ENCODE measurements around the gene AGT.
"Not testable (repeated sequence)": the region's sequence is repeated elsewhere in the genome, so short reads cannot be mapped to it uniquely, and the experiment has no call there.

The AGT gene

DNA sequence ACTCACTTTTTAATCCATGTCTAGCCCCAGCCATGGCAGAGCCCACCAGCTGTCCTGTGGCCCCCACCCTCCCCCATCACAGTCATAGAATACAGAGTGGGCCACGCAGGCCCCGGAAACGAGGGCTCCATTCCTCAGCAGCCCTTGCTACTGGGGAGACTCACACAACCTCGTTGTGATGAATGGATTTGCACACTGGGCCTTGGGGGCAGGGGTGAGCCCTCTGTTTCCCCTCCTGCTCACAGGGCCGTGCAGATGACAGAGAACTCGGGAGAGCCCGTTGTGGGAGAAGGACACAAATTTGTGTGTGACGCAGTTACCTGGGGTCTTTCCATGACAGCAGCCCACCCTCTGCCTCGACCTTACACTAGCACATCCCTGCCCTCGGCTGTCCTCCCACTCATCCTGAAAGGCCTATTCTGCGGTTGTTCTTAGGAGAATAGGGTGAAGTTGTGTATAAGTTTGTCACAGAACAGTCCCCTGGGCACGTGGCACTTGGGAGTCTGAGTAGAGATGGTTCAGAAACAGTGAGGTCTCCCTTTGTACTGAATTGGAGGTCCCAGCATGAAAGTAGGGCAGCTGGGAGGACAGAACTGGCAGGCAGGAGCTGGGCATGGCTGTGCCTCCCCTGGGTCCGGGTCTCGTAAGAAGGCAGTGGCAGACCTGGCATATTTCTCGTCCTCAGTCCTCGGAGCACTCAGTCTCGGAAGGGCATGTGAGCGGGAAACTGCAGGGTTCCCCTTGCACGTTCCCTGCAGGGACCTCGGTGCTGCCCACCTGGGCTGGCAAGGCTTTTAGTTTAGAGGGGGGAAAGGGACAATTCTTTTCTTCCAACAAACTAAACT is 6.8 kb downstream of the AGT start:
- no peak for DNase-seq

DNA sequence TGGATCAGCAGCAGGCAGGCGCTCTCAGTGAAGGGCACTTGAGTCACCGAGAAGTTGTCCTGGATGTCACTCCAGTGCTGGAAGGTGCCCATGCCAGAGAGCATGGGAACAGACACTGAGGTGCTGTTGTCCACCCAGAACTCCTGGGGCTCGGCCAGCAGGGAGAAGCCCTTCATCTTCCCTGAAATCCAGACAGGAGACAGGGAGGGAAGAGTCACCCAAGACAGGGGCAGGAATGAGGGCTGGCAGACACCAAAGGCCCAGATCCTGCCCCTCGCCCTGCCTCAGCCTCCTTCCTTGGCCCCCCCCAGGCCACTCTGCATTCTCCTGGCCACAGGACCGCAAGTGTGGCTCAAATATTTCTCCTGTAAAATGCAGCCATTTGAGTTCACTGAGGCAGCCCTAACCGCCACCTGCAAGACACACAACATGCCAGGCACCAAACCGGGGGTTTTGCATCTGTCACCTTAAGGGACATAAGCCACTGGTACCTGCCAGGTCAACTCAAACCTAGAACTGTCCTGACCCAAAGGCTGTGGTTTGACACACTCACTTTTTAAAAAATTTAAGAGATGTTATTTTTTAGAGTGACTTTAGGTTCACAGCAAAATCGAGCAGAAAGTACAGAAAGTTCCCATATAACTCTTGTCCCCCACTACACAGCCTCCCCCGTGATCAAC is 7.8 kb downstream of the AGT start:
- DNase-seq = no peak

DNA sequence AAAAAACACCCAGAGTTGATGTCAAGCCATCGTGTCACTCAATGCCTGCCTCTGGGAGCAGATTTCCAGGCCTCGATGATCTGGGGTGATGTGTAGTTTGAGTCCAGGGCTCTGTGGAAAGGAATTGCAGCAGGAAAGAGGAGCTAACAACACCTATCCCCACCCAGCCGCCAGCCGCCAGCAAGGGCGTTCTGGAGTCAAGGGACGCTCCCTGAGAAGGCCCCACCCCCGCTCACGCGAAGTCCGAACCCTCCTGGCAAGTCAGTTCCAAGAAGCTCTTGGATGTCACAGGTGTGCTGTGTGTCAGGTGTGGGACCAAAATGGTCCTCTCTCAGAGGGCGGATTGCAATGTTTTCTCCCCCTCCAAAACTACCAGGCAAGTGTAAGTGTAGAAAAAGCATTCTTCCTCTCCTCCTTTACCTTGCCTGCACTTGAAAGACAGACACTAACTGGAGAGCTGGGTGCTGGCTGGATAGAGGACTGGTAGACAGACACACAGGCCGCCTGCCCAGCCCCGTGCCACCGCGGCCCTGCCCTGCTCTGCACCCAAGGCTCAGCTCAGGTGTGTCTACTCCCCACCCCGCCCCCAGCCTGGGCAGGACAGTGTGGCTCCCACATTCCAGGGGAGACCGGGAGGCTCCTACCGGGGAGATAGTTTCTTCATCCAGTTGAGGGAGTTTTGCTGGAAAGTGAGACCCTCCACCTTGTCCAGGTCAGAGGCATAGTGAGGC is 8.5 kb downstream of the AGT start:
- no peak for DNase-seq

DNA sequence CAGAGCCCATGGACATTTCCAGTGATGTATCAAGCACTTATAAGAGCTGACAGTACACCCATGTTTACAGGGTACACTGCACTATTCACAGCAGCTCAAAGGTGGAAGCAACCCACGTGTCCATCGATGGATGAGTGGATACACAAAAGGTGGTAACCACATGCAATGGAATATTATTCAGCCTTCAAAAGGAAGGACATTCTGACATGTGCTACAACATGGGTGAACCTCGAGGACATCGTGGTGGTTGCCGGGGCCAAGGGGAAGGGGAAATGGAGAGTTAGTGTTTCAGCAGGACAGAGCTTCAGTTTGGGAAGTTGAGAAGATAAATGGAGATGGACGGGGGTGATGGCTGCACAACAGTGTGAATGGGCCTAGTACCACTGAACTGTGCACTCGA is 9.1 kb downstream of the AGT start:
- DNase-seq = no peak

DNA sequence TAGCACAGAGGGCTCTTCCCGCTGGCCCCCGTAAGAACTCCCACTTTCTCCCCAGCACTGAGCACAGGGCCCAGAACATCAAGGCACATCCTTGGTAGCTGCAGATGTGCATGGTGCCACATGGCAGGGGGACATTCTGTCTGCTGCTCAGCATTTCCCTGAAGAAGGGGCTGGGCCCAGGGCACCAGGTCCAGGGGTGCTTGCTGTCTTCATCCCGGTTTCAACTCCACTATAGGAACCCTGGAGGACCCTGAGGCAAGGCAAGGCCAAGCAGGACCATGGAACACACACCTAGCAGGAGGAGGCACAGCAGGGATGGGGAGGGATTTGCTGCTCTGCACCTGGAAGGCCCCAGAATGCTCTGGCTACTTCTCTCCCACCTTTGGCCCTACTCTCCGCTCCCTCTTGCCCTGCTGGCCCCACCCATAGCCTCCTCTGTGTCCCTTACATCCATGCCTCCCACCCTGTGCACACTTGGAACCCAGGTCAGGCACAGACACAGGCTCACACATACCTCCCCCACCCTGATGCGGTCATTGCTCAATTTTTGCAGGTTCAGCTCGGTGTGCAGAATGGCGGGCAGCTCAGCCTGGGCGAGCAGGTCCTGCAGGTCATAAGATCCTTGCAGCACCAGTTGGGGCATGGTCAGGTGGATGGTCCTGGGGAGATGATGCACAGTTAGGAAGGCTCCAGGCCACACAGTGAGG is 10.1 kb downstream of the AGT start:
- no peak for DNase-seq

DNA sequence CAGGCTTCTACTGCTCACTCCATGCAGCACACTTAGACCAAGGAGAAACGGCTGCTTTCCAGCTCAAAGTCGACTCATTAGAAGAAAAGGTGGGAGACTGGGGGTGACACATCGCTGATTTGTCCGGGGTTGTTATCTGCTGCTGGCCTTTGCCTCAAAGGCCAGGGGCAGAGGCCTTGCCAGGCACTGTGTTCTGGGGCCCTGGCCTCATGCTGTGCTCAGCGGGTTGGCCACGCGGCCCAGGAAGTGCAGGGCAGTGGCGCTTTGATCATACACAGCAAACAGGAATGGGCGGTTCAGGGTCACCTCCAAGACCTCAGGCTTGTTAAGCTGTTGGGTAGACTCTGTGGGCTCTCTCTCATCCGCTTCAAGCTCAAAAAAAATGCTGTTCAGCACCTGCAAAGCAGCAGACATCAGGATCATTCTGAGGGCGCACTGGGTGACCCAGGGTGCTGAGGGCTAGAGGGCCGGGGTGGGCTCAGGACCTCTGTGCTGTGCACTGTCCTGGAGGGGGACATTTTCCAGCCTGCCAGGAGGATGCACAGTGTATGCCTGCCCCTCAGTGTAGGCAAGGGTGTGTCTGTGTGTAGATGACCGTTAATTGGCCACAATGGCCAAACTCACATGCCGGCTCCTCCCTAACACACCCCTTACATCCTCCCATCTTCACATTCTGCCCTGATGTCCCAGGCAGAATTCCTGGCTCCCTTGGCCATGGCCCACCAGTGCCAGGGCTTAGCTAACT is 10.8 kb downstream of the AGT start:
- DNase-seq = no peak

DNA sequence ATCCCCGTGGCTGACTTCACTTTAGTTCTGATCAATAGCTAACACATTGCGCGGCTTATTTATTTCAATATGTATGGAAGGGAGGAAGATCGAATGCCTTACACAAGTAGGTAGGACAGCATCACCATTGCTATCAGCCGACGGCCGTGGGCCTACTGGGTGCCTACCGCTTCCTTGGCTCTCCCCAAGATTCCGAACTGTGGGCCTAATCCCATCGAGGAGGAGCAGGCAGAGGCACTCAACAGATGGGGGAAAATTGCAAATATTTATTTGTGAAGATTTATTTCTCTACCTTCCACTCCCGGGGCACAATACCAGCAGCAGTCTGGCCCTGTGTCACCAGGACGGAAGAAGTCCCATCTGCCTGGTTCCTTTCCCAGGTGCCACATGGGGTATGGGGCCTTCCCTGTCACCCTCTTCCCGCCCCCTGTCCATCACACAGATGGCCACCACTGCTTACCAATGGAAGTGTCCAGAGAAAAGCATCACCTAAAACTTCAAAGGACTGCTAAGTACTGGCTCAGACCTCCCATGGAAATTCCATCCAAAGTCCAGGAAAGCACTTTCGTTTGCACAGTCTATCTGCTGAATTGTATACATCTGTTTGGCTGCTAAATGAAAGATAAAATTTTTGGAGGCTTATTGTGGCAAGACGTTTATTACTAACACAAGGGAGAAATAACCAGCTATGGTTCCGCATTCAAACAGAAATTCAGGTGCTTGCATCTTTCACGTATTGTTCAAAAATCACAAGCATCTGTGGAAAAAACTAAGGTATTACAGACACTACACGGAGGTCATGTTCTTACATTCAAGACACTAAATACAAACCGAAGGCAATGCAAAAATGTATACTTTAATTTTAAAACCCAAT is 11.8 kb downstream of the AGT start:
- DNase-seq = no peak

DNA sequence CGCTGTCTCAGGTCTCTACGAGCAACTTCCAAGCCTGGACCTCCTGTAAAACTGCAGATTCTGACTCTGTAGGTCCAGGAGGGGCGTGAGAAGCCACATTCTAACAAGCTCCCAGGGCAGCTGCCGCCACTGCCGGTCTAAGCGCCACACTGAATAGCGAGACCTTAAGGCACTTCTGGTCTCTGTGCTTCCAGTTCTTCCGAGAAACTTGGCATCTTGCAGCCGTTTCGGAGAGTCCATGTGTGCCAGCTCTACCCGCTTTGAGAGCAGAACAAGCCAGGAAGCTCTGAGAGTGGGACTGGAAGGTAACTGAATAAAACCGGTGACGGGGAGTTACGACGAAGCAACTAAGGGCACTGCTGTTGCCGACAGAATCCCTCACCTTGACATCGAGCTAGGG is 12.5 kb downstream of the AGT start:
- DNase-seq = no peak

DNA sequence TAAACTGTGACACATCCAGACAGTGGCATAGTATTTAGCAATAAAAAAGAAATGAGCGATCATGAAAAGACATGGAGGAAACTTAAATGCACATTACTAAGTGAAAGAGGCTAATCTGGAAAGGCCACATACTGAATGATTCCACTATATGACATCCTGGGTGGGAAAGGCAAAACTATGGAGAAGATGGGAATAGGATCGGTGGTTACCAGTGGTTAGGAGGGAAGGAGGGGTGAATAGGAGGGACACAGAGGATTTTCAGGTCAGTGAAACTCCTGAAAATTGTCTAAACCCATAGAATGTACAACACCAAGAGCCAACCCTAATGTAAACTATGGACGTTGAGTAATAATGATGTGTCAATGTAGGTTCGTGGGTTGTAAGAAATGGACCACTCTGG is 13.8 kb downstream of the AGT start:
- DNase-seq = no peak

DNA sequence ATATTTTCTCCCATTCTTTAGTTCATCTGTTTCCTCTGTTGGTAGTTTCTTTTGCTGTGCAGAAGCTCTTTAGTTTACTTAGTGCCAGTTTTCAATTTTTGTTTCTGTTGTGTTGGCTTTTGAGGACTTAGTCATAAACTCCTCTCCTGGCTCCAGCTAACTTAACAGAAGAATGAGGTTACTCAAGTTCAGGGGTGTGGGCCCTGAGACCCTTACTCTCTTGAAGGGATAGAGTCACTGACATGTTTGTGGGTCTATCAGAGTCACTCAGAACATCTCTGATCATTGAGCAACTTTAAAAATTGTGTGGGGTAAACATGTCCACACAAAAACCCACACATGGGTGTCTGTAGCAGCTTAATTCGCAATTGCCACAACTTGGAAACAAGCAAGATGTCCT is 14.2 kb downstream of the AGT start:
- DNase-seq = no peak

DNA sequence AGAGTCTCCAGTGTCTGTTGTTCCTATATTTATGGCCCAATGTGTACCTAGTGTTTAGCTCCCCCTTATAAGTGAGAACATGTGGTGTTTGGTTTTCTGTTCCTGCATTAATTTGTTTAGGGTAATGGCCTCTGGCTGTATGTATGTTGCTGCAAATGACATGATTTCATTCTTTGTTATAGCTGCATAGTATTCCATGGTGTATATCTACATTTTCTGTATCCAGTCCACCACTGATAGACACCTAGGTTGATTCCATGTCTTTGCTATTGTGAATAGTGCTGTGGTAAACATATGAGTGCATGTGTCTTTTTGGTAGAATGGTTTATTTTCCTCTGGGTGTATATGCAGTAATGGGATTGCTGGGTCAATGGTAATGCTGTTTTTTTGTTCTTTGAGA is 15.0 kb downstream of the AGT start:
- DNase-seq = not testable (repeated sequence)

DNA sequence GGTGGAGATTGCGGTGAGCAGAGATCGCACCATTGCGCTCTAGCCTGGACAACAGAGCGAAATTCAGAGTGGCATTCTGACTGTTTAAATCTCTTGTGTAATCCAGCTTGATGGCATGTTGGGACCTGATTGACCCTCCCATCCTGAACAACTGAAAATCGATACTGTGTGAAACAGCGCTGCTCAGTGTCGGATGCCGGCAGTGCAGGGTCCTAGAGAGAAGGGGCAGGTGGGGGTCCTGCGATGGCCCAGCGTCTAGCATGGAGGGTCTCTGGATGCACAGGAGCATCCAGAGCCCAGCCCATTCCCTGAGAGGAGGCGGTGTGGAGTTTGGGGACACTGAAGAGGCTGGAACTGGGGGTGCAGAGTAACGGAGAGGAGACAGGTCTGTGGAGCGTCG is 15.8 kb downstream of the AGT start:
- DNase-seq = no peak

DNA sequence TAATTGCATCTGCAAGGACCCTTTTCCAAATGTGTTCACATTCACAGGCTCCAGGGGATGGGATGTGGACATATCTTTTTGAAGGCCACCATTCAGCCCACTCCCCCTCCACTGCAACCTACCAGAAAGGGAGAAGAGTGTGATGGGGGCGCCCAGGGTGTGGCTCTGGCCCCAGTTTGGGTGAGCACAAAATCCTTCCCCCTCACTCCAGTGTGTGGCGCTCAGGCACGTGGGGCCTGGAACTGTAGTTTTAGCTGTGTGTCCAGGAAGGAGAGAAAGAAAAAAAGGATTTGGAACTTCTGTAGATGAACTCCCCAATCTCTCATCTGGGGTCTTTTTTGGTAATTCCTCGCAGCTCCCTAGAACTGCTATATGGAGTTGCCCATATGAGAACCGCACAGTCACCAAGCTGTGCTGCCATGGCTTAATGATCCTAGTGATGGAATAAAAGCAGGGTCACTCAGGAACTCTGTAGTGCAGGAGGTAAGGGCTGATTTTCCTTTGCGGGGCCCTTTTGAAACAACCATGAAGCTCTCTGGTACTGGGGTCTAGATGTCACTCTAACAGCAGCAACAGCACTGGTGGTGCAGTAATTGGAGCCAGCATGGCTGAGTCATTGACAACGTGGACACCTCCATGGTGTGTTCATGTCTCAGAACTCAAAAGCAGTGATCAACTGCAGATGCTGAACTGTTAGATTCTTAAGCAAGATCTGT is 17.0 kb downstream of the AGT start:
- no peak for DNase-seq

DNA sequence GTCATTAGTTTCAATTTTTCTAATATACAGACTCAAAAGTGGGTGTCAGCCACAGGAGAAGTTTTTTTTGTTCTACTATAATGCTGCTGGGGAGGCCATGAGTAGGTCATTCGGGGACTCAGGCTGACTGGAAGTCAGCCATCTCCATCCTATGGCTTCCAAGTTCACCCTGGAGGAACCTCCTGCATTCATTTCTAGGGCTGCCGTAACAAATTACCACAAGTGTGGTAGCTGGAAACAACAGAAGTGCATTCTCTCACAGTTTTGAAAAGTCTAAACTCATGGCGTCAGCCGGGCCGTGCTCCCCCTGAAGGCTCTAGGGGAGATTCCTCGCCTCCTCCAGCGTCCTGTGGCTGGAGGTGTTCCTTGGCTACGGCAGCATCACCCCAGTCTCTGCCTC is 17.7 kb downstream of the AGT start:
- DNase-seq = no peak

DNA sequence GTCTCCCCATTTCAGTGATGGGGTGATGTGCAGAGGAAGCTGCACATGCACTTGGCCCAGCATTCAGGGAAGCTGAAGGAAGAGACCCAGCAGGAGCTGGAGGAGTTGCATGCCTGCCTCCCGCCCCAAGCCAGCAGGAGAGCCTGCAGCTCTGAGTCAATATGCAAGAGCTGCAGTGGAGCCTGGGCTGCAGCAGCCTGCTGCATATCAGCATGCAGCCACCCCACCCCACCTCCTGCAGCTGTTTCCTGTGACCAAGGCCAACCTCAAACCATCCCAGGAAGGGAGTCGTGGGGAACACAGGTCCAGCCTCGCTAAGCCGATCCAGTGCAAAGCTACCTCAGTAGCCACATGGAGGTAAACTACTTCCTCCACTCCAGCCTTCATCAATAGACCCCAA is 18.9 kb downstream of the AGT start:
- DNase-seq = no peak

DNA sequence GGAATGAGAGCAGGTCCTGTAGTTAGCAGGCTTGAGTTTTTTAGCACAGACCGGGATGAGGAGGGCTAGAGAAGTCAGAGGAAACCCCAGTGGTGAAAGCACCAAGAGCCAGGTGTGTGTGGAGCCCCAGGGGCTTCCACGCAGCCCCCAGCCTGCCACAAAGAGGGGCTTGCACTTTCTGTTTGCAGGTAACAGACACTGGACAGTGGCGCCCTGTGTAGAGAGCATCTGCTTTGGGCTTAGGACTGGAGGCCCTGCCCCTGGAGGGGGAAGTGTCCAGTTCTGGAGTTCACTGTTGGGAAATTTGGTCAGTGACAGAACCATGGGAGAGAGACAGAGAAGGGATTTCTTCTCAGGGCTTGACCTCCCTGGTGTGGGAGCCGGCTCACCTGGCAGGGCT is 19.5 kb downstream of the AGT start:
- no peak for DNase-seq

DNA sequence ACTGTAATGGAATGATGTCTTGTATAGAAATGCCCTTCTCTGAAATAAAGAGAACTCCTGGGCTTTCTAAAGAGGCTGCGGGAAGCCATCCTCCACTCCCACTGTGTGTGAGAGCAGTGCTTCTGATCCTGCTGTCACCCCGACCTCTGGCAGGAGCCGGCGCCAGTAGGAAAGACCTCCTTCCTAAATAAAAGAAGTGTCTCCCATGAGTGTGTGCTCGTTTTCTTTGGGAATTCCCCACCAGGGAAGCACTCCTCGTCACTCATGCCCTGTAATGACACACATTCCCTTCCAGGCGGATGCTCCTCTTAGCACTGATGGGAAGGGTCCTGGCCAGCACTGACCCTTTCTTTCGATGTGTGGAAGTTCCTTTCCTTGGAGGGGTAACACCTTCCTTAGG is 20.1 kb downstream of the AGT start:
- no peak for DNase-seq

DNA sequence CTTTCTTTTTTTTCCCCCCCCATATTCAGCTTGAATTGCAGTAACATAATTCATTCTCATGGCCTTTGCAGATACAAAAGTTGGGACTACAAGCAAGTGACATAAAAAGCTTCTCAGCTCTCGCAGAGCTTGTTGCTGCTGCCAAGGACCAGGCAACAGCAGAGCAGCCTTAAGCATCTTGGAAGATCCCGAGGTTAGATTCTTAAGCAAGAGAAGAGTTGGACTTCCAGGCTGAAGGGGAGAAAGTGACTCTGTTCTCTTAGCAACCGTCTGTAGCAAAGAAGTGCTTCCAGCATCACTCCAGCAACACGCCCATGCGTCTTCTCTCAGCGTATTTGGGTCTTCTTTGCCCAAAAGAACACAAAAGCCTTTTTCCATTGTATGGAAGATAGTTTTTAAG is 20.7 kb downstream of the AGT start:
- DNase-seq = no peak

DNA sequence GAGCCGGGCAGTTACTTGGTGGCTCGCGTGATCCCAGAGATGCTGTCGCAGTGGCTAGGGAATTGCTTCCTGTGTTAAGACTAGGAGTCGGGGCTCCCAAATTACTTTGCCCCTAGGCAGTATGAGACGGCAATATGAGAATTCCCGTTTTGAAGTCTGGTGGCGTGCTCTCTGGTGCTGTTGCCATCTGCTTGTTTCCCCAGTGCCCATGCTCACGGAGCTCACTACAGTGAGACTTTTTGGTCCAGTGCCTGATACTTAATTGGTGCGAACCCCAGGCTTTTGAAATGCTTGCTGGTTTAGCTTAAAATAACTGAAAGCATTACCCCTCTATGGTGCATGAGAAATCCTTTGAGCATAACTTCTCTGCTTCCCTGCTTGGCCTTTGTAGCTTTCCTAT is 22.3 kb downstream of the AGT start:
- DNase-seq = no peak

DNA sequence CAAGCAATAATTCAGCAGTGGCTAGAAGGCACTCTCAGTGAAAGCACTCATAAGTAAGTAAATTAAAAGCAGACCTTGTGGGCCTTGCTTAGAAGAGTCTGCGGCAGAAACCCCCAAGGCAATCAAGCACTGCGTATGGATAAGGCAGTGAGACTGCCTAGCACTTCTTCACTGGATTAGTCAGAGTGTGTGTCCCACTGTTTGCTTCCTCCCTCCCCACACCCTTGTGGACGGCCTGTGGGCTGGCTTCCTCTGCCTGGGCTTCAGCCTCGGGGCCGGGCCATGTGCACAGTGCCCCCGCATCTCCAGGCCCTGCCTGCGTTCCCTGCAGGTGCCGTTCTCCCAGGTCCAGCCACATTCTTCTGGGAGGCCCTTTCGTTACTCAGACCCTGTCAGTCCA is 23.8 kb downstream of the AGT start:
- no peak for DNase-seq

DNA sequence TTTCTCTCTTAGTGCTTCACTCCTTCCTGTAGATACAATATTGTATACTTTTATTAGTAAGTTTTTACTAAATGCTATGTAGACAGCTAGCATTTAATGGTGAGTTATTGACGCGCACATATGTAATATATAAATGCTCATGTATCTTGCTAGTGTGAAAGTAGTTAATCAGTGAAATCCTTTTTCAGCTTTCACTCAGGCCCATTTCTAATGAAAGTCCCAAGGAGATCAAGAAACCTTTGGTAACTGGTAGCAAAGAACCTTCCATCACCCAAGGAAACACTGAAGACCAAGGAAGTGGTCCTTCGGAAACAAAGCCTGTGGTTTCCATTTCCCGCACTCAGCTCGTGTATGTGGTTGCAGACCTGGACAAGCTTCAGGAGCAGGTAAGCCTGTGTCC is 27.2 kb downstream of the AGT start:
- DNase-seq = no peak

All from left hindlimb (tissue), 1 donor.